Lung (tissue), 12 donors: ENCODE data around the gene COG5. TPM values are rescaled to one million over a fixed set of nuclear protein-coding genes. Genes with fewer than 3 reads are reported as not detected.

Source experiments
- ATAC-seq: fragments of 200-7000 bp; cut with Tn5 transposase; one replicate; pipeline ENCODE4 v1.9.1; 2020; ENCODE audit warnings: moderate number of reproducible peaks; ENCODE audit not compliant: insufficient read depth, low FRiP score
- DNase-seq, 3 donors: peaks; one replicate each; pipeline ENCODE4 v3.0.0-alpha.2; 2013 to 2017
- H3K27ac ChIP-seq, 2 donors: one replicate each; pipeline ENCODE4 v1.5.1; 2013; ENCODE audit warnings: mild to moderate bottlenecking in 2 of 2, moderate library complexity in 2 of 2, control low read depth in 1 of 2, inconsistent platforms in 1 of 2, low read depth in 1 of 2, low read length in 1 of 2
- H3K27me3 ChIP-seq, 3 donors: one replicate each; pipeline ENCODE4 v1.5.1; 2013; ENCODE audit warnings: low read length in 2 of 3; ENCODE audit not compliant: control insufficient read depth in 3 of 3, insufficient read depth in 3 of 3
- H3K36me3 ChIP-seq, 4 donors: one replicate each; pipeline ENCODE4 v1.5.1; 2013; ENCODE audit warnings: low read length in 4 of 4, mild to moderate bottlenecking in 1 of 4, moderate library complexity in 1 of 4; ENCODE audit not compliant: control insufficient read depth in 4 of 4, insufficient read depth in 4 of 4
- H3K4me1 ChIP-seq, 5 donors: one replicate each; pipeline ENCODE4 v1.5.1; 2013; ENCODE audit warnings: low read length in 5 of 5, mild to moderate bottlenecking in 2 of 5, moderate library complexity in 1 of 5; ENCODE audit not compliant: control insufficient read depth in 5 of 5, insufficient read depth in 5 of 5
- H3K4me3 ChIP-seq: one replicate; pipeline ENCODE4 v1.5.1; 2013; ENCODE audit warnings: mild to moderate bottlenecking, control low read depth, moderate library complexity
- H3K9ac ChIP-seq, 2 donors: one replicate each; pipeline ENCODE4 v1.5.1; 2013; ENCODE audit warnings: low read length in 2 of 2, control low read depth in 1 of 2; ENCODE audit not compliant: insufficient read depth in 1 of 2
- H3K9me3 ChIP-seq, 4 donors: one replicate each; pipeline ENCODE4 v1.5.1; 2013; ENCODE audit warnings: low read length in 3 of 4, mild to moderate bottlenecking in 1 of 4, moderate library complexity in 1 of 4; ENCODE audit not compliant: control insufficient read depth in 4 of 4, insufficient read depth in 3 of 4
- CTCF ChIP-seq: IDR thresholded peaks from 2 replicates; pipeline ENCODE4 v1.5.1; 2012; ENCODE audit warnings: mild to moderate bottlenecking; ENCODE audit errors: control extremely low read depth, extremely low read depth
- WGBS, 2 donors: extraction: QIAGEN DNeasy Blood & Tissue Kit; methylation state at CpG; one replicate each; pipeline ENCODE4 v1.1.7; 2013; 5-methylcytosine and 5-hydroxymethylcytosine counted together
- polyA plus RNA-seq, 2 donors: library from polyadenylated mRNA; stranded (reverse); fragments of 200-250 nt; gene quantifications; one replicate each; pipeline ENCODE4 v1.2.1, GENCODE V29; 2013
- total RNA-seq, 2 donors: library from RNA; depleted of rRNA in 1 of 2; stranded (reverse); fragments of >200 nt in 1 of 2; gene quantifications; one replicate each; pipeline ENCODE4 v1.2.1, GENCODE V29; 2014 to 2021
- donor health status: control.
- donor health status: control.
- donor health status: Bipolar disorder and iron deficiency.
- donor health status: healthy.
- donor health status: DM: yes; HTN: yes; CAD: no.

COG5 gene
- total and polyA plus RNA-seq, 4 donors: 5.6 to 101 (median 27.2) TPM

GRCh38 chr7:107330478-107330877 is 233.2 kb downstream of the COG5 start:
- Histone ChIP-seq H3K9me3 (no peaks in the 10 kb centered on the region), H3K4me1 (peaks cover 0 to 10% (median 0%) of the 10 kb centered on the region in 5 donors), H3K36me3 (peaks cover 0 to 5% (median under 1%) of the 10 kb centered on the region in 4 donors), H3K9ac (no peak overlapping the region), H3K27me3 (no peaks in the 10 kb centered on the region), H3K4me3 (no peak overlapping the region), H3K27ac (no peak overlapping the region)
- ATAC-seq (no peak), DNase-seq (peak in 2 of 3 donors; percentile 3 to 21)
- TF ChIP-seq CTCF: no peak

- DNase-seq: no peak
- Histone ChIP-seq H3K9me3 (no peaks in the 10 kb centered on the region), H3K36me3 (peaks cover 0 to 5% (median under 1%) of the 10 kb centered on the region in 4 donors), H3K27ac (no peak overlapping the region), H3K4me3 (no peak overlapping the region), H3K4me1 (peaks cover 0 to 10% (median 0%) of the 10 kb centered on the region in 5 donors), H3K27me3 (no peaks in the 10 kb centered on the region), H3K9ac (no peak overlapping the region)
- TF ChIP-seq CTCF: no peak
- no peak for ATAC-seq
Measured at GRCh38 chr7:107327986-107328569, 235.6 kb downstream of the COG5 start.

- 96 to 99% methylated on average over 3 of the region's 3 CpGs for WGBS, 2 donors
Measured at GRCh38 chr7:107326061-107326460, 237.7 kb downstream of the COG5 start.

More at GRCh38 chr7:107326061-107326460, 237.7 kb downstream of the COG5 start:
- Histone ChIP-seq H3K27me3 (no peaks in the 10 kb centered on the region), H3K27ac (no peak overlapping the region), H3K9ac (no peak overlapping the region), H3K4me1 (peaks cover 0 to 10% (median 0%) of the 10 kb centered on the region in 5 donors), H3K4me3 (no peak overlapping the region), H3K9me3 (no peaks in the 10 kb centered on the region), H3K36me3 (peaks cover 0 to 5% (median under 1%) of the 10 kb centered on the region in 4 donors)
- no peak for DNase-seq
- no peak for TF ChIP-seq CTCF
- ATAC-seq: no peak
